Dermis microvascular lymphatic vessel endothelial cell (primary cell): ENCODE results near the gene VGLL1. TPM values are rescaled to one million over a fixed set of nuclear protein-coding genes. Genes with fewer than 3 reads are reported as not detected.

Experiments used
- DNase-seq, 2 donors: peaks; one replicate each; pipeline versions ENCODE4 v3.0.0 to v3.0.0-alpha.2; 2010; ENCODE audit warnings: low read depth in 2 of 2
- total RNA-seq: library from RNA; depleted of rRNA; stranded (reverse); fragments of >200 nt; gene quantifications from 2 replicates; pipeline ENCODE4 v1.2.1, GENCODE V29; 2014

The VGLL1 gene, protein sequence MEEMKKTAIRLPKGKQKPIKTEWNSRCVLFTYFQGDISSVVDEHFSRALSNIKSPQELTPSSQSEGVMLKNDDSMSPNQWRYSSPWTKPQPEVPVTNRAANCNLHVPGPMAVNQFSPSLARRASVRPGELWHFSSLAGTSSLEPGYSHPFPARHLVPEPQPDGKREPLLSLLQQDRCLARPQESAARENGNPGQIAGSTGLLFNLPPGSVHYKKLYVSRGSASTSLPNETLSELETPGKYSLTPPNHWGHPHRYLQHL
- total RNA-seq, result not detected in 2 replicates

DNA sequence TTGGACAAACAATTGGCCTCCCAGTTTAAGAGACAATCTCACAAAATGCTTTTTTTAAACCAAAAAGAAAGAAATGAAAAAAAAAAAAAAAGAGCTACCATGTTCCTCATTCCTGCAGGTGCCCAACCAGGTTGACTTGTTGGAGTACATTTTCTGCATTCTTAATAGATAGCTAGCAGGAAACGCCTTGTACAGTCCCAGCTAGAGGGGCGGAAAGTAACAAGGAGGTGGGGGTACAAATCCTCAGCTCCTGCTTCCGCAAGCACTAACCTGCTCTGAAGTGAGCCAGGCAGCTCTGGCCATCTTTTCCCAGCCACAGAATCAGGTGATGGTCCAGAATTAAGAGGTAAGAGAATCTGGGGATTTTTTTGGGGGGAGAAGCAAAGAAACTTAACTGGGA lies at the start of gene VGLL1:
Gene VGLL1, plus strand, starts transcription at position 265 of the 400 bp plus-strand sequence. CDS start 3,806 bp downstream, outside the sequence.
- no peak for DNase-seq

DNA sequence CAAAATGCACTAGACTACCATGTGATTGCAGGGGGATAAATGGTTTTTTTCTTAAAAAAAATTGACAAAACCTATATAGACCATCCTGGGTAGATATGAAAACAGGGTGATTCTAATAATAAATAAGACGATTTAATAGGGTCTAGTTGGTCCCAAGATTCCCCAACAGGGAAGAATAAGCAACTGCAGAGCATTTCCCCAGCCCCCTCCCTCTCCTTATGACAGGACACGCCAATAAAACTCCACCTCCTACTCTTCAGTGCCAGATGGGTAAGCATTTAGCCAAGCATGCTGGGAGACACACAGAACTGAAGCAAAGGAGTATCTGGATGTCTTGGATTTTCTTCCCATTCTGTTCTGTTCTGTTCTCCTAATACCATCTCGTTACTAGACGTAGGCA lies 44.4 kb upstream of the VGLL1 start, which contains the start of gene BRS3:
Gene BRS3, plus strand, starts transcription at position 301 of the 400 bp plus-strand sequence. CDS start 168 bp downstream, outside the sequence.
- no peak for DNase-seq

DNA sequence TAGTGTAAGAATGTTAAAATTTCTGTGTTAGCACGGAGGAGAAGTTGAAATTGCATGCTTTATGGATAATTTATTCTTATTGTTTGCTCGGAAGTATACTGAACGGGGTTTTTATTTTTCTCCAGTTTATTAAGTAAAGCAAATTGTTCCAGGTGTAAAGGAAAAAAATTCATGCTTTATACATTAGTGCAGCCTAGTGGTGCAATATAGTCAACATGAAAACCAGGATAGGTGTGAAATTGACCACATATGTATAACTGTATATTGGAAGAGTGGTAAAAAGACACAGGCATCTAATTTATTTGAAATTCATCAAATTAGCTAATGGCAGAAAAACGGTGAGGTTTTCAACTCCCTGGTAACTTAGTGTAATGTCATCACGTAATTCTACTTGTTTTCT lies 43.3 kb upstream of the VGLL1 start:
- DNase-seq, result no peak

DNA sequence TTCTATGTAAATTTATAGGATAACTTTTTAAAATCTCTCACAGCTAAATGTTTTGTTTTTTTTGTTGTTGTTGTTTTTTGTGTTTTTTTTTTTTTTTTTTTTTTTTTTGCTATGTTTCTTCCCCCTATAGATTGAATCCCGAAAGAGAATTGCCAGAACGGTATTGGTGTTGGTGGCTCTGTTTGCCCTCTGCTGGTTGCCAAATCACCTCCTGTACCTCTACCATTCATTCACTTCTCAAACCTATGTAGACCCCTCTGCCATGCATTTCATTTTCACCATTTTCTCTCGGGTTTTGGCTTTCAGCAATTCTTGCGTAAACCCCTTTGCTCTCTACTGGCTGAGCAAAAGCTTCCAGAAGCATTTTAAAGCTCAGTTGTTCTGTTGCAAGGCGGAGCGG lies 40.2 kb upstream of the VGLL1 start:
- DNase-seq, result no peak

DNA sequence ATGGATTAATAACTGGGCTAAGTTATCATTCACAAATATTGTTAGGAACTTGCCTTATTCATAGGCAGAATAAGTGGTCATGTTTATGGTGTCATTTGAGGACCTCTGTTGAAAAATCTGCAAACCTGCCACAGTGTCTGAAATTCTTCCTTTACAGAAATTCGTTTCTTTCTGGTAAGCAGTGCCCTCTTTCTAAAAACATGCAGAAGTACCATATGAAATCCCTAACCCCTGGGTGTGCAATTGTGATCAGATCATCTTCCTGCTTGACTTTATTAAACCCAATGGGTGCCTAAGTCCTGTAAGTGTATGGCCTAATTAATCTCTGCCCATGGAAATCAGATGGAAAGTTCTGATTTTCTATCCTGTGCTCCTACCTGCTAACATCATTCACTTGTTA lies 39.0 kb upstream of the VGLL1 start:
- no peak for DNase-seq

DNA sequence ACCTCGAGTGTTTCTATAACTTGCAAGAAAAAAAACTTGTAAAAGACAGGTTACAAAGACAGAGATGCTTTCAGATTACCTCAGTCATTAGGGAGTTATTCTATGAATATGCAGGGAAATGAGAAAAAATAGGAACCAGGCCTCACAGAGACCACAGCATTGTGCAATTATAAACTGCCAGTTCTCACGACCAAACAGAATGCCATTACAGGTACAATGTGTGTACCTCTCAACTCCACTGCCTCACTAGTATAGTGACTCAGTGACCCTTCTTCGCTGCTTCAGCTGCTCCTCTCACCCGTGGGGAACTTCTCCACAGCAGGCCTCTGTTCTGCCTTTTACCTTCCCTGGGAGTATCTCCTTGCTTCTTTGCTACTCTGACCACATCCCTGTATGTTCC lies 37.0 kb upstream of the VGLL1 start:
- no peak for DNase-seq

DNA sequence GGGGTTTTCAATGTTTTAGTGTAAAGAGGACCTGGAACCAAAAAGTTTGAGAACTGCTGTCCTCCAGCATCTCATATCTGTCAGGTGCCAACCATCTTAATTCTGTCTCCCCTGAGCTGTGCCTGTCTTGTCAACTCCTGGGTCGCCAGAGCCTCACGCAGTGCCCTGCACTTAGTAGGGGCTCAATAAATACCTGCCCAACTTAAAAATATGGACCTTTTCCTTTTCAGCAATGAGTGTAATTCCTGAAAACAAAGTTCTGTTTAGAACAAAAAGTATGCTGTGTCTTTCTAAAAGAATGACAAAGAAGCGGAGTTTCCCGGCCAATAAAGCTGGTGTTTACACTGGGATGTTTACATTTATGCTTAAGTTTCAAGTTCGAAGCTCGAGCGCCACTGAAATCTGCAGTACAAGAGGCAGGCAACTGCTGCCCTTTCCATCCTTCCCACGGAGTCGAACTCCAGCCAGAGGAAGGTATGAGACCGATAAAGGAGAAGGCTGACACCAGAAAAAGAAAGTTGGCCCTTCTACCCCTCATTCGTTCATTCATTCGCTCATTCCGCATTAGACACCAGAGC lies 35.7 kb upstream of the VGLL1 start:
- peak in 1 of 2 donors; percentile 2 for DNase-seq

DNA sequence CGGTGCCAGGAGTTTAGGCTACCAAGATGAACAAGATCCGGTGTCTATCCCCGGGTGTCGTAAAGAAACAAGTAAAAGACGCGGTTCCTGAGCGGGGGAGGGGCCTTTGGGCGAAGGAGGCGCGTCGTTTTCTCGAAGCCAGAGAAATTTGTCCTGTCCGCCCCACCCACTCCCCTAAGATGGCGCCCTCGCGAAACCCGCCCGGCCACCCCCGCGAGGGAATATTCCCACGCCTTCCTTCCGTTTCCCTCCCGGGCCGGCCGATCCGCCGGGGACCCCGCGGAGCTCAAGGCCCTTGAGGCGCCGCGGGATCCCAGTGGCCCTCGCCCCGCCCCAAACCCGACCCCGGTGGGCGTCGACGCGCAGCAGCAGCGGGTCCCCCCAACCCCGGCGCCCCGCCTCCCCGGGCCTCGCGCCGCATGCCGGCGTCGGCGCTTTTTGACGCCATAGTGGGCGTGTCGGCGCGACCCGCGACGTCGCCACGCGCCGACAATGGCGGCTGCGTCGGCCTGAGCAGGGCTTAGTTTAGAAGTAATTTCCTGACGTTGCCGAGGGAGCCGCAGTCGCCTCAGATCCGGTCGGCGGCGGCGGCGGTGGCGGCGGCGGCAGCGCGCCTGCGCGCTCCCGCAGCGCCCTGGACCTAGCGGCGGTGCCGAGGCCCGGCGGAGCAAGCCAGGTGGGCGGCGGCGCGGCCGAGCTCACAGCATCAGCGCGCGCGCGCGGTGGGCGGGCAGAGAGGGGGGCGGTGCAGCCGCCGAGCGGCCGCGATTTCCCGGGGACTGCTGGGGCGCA lies 35.1 kb upstream of the VGLL1 start:
- DNase-seq, result peak; percentile 48 to 81

DNA sequence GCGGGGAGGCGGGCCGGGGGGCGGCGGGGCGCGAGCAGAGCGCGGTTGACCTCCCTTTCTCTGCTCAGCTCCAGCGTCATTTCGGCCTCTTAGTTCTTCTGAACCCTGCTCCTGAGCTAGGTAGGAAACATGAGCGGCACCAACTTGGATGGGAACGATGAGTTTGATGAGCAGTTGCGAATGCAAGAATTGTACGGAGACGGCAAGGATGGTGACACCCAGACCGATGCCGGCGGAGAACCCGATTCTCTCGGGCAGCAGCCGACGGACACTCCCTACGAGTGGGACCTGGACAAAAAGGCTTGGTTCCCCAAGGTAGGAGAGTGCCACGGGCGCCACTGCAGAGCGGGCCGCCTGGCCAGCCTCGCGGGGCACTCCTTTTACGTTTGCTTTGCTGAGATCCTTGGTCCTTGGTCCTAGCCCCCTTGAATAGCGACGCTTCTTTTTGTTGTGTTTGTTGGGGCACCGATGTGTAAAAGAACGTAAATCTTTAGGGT lies 34.4 kb upstream of the VGLL1 start, which contains the start of gene HTATSF1:
Gene HTATSF1, plus strand, starts transcription at position 37 of the 497 bp plus-strand sequence. Its CDS starts 93 bp downstream, at position 130.
- no peak for DNase-seq

DNA sequence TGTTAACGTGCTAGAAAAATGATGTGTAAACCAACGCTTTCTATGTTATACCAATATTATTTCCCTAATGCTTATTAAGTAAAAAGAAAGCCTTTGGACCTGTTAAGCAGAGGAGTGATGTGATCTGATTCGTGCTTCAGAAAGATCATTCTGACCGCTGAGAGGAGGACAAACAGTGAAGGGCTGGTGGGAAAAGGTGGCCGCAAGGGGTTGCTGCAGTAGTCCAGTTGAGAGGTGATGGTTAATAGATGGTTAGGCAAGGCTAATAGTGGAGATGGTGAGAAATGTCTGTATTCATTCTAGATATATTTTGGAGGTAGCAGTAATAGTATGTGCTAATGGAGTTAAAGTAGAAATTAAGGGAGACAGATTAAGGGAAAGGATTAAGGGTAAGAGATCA lies 12.9 kb upstream of the VGLL1 start:
- no peak for DNase-seq

DNA sequence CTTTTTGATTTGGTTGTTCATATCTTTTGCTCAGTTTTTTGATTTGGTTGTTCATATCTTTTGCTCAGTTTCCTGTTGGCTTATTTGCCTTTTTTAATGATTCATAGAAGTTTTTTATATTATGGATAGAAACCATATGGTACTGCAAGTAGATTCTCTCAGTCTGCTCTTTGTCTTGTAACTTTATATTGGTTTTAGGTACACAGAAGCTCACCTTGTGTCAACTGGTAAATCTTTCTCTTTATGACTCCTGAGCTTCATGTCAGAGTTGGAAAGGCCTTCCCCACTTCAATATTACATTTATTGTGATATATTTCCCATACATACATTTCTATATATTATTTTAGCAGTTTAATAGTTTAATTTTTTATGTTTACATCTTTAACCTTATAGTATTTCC lies 8.2 kb upstream of the VGLL1 start:
- no peak for DNase-seq

DNA sequence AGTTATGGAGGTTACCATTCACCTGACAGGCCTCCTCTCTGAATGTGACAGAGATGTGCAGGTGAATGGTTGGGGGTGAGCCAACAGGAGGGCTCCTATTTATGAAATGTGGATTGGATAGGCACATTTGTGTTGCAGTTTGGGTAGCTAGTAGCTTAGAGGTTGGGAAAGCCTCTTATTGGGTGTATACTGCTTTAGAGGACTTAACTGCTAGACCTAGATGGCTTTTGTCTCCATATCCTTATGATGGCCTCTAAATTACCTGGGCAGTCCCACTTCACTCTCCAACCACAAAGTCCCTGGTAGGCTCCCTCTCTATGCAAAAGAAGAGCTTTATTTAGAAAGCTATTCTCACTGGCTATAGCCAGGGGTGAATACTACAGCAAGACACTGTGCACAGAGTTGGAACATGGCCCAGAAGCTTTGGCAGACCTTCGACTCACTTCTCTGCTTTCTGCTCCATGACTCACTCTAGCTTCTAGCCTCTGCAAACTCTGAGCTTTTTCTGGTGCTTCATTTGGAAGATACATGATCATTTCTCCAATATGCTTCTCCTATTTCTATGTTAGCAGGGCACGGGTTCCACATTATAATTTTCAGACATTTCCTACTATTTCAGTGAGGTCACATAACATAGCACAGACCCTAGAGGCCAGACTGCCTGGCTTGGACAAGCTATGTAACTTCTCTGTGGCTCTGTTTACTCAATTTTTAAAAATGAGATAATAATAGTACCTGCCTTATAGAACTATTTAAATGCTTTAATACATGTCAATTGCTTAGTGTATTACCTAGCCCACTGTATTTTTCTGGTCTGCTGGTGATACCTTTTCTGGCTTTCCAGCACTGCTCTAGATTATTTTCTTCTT lies 6.0 kb upstream of the VGLL1 start:
- peak; percentile 10 to 36 for DNase-seq

DNA sequence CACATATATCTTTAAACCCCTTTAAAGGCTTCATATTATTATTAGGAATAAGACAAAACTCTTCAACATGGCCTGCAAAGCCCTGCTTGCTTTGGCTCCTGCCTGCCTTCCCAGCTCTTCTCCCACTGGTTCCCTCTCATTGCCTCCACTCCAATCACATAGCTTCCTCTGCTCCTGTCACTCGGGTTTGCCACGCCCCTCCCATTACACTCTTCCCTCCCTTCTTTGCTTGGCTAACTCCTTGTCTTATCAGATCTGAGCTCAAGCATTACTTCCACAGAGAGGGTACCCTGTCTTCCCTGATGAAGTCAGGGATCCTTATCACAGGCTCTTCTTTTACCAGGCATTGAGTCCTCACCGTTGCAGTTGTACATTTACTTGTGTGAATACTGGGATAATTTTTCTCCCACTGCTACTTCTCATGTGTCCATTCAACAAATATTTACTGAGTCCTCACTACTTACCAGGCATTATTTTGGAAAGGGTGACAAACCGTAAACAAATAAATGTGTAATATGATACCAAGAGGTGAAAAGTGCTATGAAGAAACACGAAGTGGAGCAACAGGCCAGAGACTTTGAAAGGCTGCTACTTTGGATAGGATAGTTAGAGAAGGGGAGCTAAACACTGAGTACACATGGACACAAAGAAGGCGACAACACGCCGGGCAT lies 3.2 kb upstream of the VGLL1 start:
- DNase-seq, result no peak

DNA sequence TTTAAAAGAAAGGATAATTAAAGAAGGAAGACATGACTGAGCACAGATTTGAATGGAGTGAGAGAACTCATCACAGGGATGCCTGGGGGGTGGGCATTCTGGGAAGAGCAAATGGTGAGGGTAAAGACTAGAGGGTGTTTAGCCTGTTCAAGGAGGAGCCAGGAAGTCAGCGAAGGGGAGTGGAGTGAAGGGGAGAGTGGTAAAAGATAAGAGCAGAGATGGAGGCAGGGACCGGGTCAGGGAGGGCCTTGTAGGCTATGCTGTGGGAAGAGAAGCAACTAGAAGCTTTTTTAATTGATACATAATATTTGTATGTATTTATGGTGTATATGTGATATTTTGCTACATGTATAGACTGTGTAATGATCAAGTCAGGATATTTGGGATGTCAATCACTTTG lies 2.2 kb upstream of the VGLL1 start:
- DNase-seq, result no peak

DNA sequence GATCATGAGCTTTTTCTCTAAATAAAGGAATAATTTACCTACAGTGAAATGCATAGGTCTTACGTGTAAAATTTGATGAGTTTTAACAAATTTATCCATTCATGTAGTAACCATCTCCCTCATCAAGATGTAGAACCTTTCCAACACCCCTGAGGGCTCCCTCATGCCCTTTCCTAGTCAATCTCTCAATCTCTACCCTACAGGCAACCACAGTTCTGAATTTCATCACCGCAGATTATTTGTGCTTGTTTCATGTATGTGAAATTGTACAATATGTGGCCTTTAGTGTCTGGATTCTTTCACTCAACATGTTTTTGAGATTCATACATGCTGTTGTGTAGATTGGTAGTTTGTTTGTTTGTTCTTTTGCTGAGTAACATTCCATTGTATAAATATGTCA lies 2.1 kb downstream of the VGLL1 start:
- no peak for DNase-seq

DNA sequence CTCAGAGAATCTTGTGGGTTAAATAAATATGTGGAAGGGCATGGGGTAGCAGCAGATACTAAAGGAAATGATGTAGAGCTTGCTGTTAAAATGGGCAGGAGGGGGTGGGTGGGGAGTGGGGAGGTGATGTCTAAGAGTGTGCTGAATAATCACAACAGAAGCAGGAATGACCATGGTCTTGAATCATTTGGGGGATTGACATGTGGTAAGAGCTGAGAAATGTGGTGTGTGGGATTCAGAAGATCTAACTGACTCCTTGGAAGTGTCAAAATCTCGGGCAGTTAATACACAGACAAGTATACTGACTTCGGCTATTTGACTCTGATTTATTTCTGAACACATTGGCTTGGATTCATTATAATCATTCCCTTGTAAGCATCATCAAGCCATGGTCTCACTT lies 6.8 kb downstream of the VGLL1 start:
- DNase-seq, result no peak

DNA sequence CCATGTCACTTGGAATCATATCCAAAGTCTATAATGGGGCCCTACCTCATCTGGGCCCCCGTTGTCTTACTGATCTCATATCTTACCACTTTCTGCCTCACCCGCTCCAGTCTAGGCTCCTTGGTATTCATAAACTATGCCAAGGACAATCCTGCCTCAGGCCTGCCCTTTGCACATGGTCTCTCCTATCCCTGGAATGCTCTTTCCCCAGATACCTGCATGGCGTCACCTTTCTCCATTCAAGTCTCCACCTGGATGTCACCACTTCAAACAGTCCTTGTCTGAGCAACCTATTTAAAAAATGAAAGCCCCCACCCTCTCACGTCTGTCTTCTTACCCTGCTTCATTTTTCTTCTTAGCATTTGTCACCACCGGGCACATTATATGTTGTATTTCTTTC lies 8.2 kb downstream of the VGLL1 start:
- DNase-seq, result no peak

DNA sequence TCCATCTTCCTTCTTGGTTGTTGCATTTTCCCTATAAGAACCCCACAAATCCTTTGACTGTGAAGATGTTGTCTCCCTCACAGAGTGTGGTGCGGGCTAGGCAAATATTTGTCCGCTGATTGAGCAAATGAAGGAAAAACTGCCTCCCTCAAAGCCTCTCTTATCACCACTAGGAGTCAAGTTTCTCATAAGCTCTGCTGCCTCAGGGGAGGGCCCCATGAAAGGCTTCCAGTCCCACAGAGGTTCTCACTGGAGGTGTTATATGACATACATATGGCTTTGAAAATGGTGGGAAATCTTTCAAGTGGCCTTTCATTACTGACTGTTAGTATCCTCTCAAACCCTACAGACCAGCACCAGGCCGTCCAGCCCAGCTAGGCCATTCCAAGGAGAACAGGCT lies 9.3 kb downstream of the VGLL1 start:
- DNase-seq, result no peak

DNA sequence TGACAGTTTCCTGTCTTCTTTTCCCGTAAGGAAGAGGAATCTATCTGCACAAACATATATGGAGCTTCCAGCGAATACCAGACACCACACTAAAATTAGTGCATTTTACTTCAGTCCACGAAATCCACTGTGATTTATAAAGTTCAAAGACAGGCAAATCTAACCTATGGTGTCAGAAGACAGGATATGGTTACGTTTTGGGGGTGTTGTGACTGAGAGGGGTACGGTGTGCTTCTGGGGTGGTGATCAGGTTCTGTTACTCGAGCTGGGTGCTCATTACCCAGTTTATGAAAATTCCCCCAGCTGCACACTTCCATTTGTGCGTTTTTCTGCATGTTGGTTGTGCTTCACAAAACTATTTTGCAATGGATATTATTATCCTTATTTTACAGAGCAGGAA lies 10.3 kb downstream of the VGLL1 start:
- DNase-seq, result no peak

DNA sequence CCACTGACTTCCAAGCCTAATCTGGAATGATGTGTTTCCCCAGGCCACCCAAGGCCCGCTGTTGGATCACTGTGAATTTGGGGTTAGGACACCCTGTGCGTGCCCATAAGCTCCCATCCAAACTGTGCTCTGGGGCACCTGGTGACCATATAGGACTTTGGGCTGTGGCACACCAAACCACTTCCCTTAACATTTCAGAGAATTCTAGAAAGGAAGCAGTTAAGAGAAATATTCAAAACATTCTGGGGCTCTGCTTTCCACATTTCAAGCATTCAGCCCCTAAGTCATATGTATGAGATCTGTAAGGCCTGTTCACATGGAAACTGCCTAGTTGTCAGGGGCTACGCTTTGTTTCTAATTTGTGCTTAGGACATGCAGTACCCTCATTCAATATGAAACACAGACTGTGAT lies 14.4 kb downstream of the VGLL1 start:
- no peak for DNase-seq

DNA sequence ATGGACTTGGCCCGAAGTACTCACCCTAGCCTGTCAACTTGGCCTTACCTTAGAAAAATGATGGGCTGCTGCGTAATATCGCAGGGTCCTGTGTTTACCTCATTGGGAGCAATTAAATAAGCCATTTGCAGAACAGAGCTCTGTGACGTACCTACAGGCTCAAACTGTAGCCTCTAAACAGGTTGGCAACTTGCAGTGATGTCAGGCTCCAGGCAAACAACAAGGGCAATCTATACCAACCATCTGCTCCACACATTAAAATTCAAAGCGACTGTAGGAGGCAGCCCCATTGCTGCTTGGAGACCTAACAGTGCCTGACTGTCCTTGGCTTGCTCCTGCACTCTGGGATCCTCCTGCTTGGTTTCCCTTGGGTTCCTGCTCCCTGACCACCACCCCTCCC lies 17.2 kb downstream of the VGLL1 start:
- no peak for DNase-seq
